Activated naive CD4-positive, alpha-beta T cell (primary cell): ENCODE data around the gene KRTAP5-1.

Source experiments
- DNase-seq, 4 experiments: peaks; one replicate each; lab custom pipeline; 2025; lab: John Stamatoyannopoulos, UW

KRTAP5-1 gene

DNA sequence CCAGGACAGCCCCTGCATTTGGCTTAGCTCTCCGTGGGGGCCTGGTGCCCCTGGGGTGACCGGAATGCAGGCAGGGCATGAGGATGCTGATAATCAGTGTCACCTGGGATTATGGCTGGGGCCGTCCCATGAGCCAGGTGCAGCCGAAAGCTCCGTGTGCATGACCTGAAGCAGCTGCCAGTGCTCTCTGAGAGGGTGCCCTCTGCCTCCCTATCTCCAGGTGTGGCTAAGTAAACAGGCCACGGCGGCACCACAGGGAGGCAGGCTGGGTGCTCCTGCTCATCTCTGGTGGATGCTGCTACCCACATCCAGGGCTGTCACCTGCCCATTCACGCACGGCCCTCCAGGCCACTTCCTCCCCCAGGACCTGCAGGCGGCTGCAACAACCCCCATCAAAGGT lies 42.8 kb downstream of the KRTAP5-1 start:
- DNase-seq: no peak

DNA sequence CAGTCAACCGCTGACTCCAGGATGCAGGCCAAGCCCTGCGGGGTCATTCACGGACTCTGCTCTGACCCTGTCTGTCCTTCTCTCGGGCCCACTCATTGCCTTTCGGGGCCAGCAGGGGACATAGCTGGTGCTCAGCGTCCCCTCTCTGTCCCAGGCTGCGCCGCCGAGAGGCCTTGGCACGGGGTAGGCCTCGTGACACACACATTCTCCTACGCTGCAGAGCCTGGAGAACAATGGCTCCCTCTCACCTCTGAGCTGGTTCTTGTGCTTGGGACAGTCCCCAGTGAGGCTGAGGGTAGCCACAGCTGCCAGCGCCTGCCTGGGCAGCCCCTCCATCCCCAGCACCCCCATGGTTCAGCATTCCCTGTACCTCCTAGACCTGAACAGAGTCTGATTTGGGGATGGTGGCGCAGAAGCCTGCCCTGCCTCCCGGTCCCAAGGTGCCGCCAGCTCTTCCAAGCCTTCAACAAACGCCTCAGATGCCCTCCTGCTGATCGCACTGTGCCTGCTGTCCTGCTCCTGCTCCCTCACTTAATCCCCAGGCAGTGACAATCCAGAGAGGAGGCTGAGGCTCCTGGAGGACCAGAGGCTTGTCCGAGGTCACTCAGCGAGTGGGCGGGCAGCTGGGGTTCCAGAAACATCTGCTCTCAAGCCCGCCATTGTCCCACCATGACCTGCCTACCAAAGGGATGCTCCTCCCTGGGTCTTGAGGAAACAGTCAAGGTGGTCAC lies 43.4 kb downstream of the KRTAP5-1 start:
- DNase-seq: no peak

DNA sequence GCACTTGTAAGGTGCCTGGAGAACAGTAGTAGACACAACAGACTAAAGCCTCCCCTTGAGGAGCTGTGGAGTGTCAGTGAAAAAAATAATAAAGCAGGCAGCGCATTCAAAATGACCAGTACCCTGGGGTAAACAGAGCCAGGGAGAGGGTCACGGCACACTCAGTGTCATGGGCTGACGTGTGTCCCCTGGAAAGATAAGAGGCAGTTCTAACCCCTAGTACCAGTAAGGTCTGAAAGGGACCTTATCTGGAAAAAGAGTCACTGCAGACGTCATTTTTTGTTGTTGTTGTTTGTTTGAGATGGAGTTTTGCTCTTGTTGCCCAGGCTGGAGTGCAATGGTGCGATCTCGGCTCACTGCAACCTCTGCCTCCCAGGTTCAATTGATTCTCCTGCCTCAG lies 45.0 kb downstream of the KRTAP5-1 start:
- no peak for DNase-seq

DNA sequence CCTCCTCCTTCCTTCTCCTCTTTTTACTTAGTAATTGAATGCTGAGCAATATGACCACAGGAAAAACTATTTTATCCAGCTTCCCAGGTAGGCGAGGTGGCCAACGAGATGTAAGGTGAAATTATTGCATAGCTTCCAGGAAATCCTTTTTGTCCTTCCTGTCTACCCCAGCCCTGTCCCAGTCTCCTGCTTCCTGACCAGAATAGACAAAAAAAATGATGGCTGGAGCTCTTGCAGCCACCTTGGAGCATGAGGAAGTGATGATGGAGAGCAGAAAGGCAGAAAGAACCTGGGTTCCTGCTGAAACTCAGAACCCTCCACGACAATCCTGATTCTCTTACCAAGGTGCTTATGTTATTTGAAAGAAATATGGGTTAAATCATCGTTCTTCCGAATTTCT lies 46.9 kb downstream of the KRTAP5-1 start:
- no peak for DNase-seq

DNA sequence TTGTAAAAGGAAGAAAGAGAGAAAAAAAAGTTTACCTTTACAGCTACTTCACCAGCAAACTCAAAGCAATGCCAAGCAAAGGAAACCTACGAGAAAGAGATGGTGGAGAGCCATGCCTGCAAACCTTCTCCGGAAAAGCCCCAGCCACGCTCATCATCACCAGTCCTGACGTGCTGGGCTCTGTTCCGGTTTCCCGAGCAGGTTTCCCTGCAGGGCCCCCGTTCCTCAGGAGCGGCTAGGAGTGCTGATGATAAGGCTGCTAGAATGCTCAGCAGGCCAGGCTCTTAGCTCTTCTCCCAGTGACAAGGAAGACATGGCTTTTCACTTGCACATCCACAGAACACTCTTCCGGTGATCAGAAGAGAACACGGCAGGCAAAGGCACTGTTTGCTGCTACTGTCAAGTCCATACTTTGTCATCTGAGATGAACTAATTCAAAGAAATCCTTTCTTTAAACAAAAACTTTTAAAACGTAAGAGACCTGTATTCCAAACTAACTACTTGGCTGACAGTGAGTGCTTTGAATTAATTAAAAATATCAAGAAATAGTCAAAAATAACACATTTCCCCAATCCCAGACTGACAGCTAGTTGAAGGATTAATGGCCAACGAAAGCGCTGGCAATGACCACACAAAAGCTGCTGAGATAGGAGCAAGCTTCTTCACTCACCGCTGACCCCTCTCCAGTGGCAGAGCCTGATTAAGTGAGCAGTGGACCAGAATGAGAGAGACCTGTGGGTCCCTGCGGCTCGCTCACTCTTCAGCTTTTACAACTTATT lies 48.8 kb downstream of the KRTAP5-1 start:
- no peak for DNase-seq

DNA sequence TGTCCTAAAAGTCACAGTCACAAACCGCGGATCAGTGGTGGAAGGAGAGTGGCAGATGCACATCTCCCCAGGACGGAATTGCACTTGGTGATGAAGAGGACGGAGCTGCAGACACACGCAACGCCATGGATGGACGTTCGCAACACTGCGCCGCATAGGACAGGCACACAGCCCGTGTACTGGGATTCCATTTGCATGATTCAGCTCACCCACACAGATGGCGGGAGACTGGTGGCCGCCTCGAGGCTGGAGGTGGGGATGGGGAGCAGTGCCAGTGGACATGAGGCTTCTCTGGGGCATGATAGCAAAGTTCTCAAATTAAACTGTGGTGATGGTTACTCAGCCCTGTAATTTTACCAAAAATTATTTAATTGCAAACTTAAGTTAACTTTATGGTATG lies 50.4 kb downstream of the KRTAP5-1 start:
- no peak for DNase-seq
